GM12865 (cell line): ENCODE measurements around the gene SRPK3.

Experiments used
- DNase-seq: peaks from one replicate; pipeline ENCODE4 v3.0.0; 2010; ENCODE audit warnings: low read depth
- H3K4me3 ChIP-seq: 2 replicates; pipeline ENCODE4 v1.5.1; 2011; ENCODE audit warnings: mild to moderate bottlenecking, low read depth, low read length, control low read depth
- TF ChIP-seq, protein P1 (sequence below): IDR thresholded peaks from 2 replicates; pipeline ENCODE4 v1.5.1; 2011; ENCODE audit warnings: low read length, control low read depth, low read depth, inconsistent platforms; ENCODE audit not compliant: insufficient read depth; ENCODE audit errors: missing control alignments

Gene SRPK3

DNA sequence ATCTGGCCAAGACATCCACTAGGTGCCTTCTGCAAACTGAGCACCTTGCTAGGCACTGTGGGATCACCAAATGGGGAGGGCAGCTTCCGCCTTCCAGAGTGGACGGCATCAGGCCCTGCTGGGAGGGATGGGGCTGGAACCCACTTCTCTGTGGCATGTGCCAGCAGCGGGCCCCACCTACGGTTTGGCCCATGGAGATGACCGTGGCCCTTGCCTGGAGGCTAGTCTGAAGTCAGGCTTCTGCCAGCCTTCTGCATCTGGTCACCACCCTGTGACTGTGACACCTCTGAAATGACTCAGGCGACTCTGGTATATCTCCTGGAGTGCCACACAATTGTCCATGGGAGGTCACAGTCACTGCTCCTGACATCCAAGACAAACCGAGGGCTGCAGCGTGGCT lies 20.8 kb downstream of the SRPK3 start:
- TF ChIP-seq, protein P1, sequence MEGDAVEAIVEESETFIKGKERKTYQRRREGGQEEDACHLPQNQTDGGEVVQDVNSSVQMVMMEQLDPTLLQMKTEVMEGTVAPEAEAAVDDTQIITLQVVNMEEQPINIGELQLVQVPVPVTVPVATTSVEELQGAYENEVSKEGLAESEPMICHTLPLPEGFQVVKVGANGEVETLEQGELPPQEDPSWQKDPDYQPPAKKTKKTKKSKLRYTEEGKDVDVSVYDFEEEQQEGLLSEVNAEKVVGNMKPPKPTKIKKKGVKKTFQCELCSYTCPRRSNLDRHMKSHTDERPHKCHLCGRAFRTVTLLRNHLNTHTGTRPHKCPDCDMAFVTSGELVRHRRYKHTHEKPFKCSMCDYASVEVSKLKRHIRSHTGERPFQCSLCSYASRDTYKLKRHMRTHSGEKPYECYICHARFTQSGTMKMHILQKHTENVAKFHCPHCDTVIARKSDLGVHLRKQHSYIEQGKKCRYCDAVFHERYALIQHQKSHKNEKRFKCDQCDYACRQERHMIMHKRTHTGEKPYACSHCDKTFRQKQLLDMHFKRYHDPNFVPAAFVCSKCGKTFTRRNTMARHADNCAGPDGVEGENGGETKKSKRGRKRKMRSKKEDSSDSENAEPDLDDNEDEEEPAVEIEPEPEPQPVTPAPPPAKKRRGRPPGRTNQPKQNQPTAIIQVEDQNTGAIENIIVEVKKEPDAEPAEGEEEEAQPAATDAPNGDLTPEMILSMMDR = no peak
- no peak for DNase-seq
- H3K4me3 ChIP-seq = no peak overlapping the region

- no peak for DNase-seq
- H3K4me3 ChIP-seq = no peak overlapping the region
- TF ChIP-seq, protein P1 = no peak
Observed at GRCh38 chrX:153802513-153803045, 21.7 kb downstream of the SRPK3 start.

- no peak for DNase-seq
- H3K4me3 ChIP-seq = no peak overlapping the region
- TF ChIP-seq, protein P1 = no peak
Observed at GRCh38 chrX:153803211-153804099, 22.6 kb downstream of the SRPK3 start.

DNA sequence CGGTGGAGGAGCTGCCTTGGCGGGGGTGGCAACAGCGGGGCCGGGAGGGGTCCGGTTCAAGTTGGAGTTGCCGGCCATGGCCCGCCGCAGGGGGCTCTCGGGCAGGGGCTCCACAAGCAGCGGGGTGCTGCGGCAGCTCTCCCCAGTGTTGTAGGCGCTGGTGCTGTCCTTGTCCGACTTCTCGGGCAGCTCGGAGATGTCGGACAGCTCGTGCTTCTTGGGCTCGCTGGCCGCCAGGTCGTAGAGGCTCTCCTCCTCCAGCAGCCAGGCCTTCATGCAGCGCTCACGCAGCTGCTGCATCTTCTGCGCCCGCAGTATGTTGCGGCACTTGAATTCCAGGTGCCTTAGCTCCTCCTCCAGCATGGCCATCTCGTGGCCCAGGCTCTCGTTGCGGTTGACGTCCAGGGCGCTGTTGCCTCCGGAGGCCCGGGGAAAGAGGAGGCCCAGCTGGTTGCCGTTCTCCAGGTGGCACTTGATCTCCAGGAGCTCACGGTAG lies 23.3 kb downstream of the SRPK3 start:
- TF ChIP-seq, protein P1 = no peak
- DNase-seq = no peak
- H3K4me3 ChIP-seq = no peak overlapping the region

DNA sequence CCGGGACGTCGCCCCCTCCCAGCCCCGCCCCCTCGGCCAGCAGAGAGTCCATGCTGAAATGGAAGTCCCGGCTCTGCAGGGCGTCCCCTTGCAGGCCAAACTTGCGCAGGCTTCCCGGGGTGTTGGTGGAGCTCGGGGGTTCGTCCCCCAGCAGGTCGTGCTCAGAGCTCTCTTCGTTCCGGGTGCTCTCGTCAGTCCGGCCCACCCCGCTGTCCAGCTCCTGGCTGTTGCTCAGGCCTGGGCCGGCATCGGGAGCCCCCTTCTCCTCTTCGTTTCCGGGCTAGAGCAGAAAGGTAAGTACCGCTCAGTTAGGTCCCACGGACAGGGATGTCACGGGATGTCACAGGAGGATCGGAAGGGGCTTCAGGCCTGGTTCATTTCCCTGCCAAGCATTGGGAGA lies 23.8 kb downstream of the SRPK3 start:
- DNase-seq = no peak
- no peak overlapping the region for H3K4me3 ChIP-seq
- TF ChIP-seq, protein P1 = no peak

DNA sequence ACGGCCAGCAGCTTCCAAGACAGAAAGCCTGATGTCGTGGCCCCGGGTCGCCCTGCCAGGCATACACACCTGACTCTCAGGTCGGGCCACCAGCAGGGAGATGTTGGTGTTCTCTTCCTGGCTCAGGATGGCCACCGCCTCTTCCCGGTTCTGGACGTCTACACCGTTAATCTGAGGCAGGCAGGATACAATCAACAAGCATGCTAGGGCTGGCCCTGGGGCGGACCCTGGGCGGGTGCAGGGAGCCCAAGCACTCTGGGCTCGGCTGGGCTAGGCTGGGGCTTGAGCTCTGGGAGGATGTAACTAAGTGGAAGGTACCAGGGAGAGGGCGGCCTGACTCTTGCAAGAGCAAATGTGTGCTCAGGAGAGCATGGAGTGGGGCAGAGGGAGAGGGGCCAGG lies 24.6 kb downstream of the SRPK3 start:
- TF ChIP-seq, protein P1 = no peak
- no peak overlapping the region for H3K4me3 ChIP-seq
- no peak for DNase-seq
